Psoas muscle (tissue), 8 donors: Measurements from ENCODE around the gene MEIS1. TPM values are rescaled to one million over a fixed set of nuclear protein-coding genes. Genes with fewer than 3 reads are reported as not detected.

Experiments
- ATAC-seq, 4 donors: fragments of 200-7000 bp; cut with Tn5 transposase; one replicate each; pipeline ENCODE4 v1.9.1; 2020; ENCODE audit warnings: moderate library complexity in 3 of 4, mild to moderate bottlenecking in 2 of 4
- DNase-seq, 2 donors: peaks; one replicate each; pipeline ENCODE4 v3.0.0-alpha.2; 2020
- H3K27ac ChIP-seq: fragments of 200-600 bp; one replicate; pipeline ENCODE4 v1.8.0; 2022
- H3K27me3 ChIP-seq, 3 donors: fragments of 200-600 bp in 1 of 3; one replicate each; pipeline versions ENCODE4 v1.6.1 to v1.8.0; 2013 to 2022; ENCODE audit warnings: low read length in 2 of 3, mild to moderate bottlenecking in 2 of 3, moderate library complexity in 1 of 3; ENCODE audit not compliant: insufficient read depth in 3 of 3
- H3K36me3 ChIP-seq, 2 donors: fragments of 200-600 bp in 1 of 2; one replicate each; pipeline versions ENCODE4 v1.6.1 to v1.8.0; 2013 to 2022; ENCODE audit warnings: low read depth in 1 of 2, mild to moderate bottlenecking in 1 of 2, moderate library complexity in 1 of 2; ENCODE audit not compliant: insufficient read depth in 1 of 2
- H3K4me1 ChIP-seq: fragments of 200-600 bp; one replicate; pipeline ENCODE4 v1.8.0; 2022
- H3K4me3 ChIP-seq: fragments of 200-600 bp; one replicate; pipeline ENCODE4 v1.8.0; 2022; ENCODE audit warnings: mild to moderate bottlenecking
- H3K9me3 ChIP-seq: fragments of 200-600 bp; one replicate; pipeline ENCODE4 v1.8.0; 2022
- CTCF ChIP-seq: fragments of 200-600 bp; IDR thresholded peaks from one replicate; pipeline ENCODE4 v1.8.0; 2022; ENCODE audit warnings: antibody characterized with exemption
- WGBS, 3 donors: extraction: QIAGEN DNeasy Blood & Tissue Kit; methylation state at CpG; one replicate each; pipeline versions ENCODE4 v1.1.6 to v1.1.7; 2013; 5-methylcytosine and 5-hydroxymethylcytosine counted together
- intact Hi-C, 2 donors: fragments of 100-400 bp; cut with DNase I; formaldehyde crosslinking; loops; one replicate each; pipeline versions ENCODE4 v1.11.0 to v1.14.2; 2022
- polyA plus RNA-seq, 3 donors: library from polyadenylated mRNA; stranded (reverse); fragments of 200-250 nt; gene quantifications; one replicate each; pipeline ENCODE4 v1.2.3, GENCODE V29; 2013
- total RNA-seq, 4 donors: library from RNA; stranded (reverse); fragmentation: NEBNext Ultra II Directional in 2 of 4; extraction: Animal tissue kit (Norgen Biotek cat#: 25700) in 2 of 4; gene quantifications; one replicate each; pipeline versions ENCODE4 v1.2.1 to v1.2.4, GENCODE V29; 2021 to 2023
- donor health status: healthy with polysubstance abuse.
- donor health status: DM: no; HTN: no; CAD: no; lungs with moderate emphysema.
- donor health status: Bipolar disorder and iron deficiency.
- donor health status: healthy.
- donor health status: DM: yes; HTN: yes; CAD: no.
- donor health status: DM: no; HTN: no; CAD: no.
- donor health status: DM: no; HTN: no; CAD: no.
- donor health status: DM: yes; HTN: yes; CAD: no.

MEIS1 gene
- total and polyA plus RNA-seq, 7 donors, result 0.77 to 6.8 (median 2.1) TPM

GRCh38 chr2:66452214-66452613 is 17.3 kb downstream of the MEIS1 start:
- Histone ChIP-seq H3K27me3 (no peaks in the 10 kb centered on the region), H3K4me3 (no peak overlapping the region), H3K9me3 (no peaks in the 10 kb centered on the region), H3K36me3 (peaks cover 0 to 3% of the 10 kb centered on the region in 2 donors), H3K27ac (no peak overlapping the region), H3K4me1 (peaks cover 2% of the 10 kb centered on the region)
- no peak for TF ChIP-seq CTCF
- ATAC-seq (no peak), DNase-seq (no peak)
- intact Hi-C loops, result no loop called here

DNA sequence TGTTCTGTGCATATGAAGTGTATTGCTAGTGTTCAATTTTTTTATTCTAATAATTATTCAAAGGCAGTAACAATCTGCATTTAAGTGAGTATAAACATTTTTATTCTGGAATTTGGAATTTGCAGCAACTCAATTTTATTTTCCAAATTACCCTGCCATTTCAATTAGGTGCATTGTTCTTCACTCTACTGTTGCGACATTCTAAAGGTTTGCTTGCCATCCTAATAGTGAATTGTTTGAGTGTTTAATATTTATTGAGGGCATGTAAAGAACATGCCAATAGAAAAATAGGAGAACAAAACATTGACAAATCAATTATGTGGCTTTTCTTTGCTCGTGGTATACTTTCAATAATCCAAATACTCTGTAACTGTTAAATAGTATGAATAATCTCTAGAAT is 18.0 kb downstream of the MEIS1 start:
- whole genome bisulfite sequencing, 3 donors, result 88% methylated on average over 2 of the region's 2 CpGs
- Histone ChIP-seq H3K4me3 (no peak overlapping the region), H3K4me1 (peaks cover 2% of the 10 kb centered on the region), H3K27ac (no peak overlapping the region), H3K9me3 (no peaks in the 10 kb centered on the region), H3K27me3 (no peaks in the 10 kb centered on the region), H3K36me3 (peaks cover 0 to 3% of the 10 kb centered on the region in 2 donors)
- no peak for DNase-seq
- ATAC-seq, result no peak
- intact Hi-C loops, result no loop called here
- TF ChIP-seq CTCF, result no peak

- Histone ChIP-seq H3K36me3 (peaks cover 0 to 3% of the 10 kb centered on the region in 2 donors), H3K9me3 (no peaks in the 10 kb centered on the region), H3K27me3 (no peaks in the 10 kb centered on the region), H3K4me3 (no peak overlapping the region), H3K27ac (no peak overlapping the region), H3K4me1 (peaks cover 2% of the 10 kb centered on the region)
- no peak for TF ChIP-seq CTCF
- intact Hi-C loops, result no loop called here
- ATAC-seq, result no peak
- 92 to 96% (median 92%) methylated on average over 2 of the region's 2 CpGs for WGBS, 3 donors
- no peak for DNase-seq
Measured at GRCh38 chr2:66455490-66455889, 20.6 kb downstream of the MEIS1 start.

GRCh38 chr2:66456183-66457041 is 21.5 kb downstream of the MEIS1 start:
- H3K4me3 ChIP-seq, result no peak overlapping the region
- H3K9me3 ChIP-seq, result no peaks in the 10 kb centered on the region
- H3K27me3 ChIP-seq, result no peaks in the 10 kb centered on the region
- intact Hi-C loops, result no loop called here
- no peak for DNase-seq
- H3K36me3 ChIP-seq, result peaks cover 0 to 3% of the 10 kb centered on the region in 2 donors
- 74 to 82% (median 78%) methylated on average over 7 of the region's 7 CpGs for WGBS, 3 donors
- no peak for TF ChIP-seq CTCF
- ATAC-seq, result no peak
- H3K4me1 ChIP-seq, result peaks cover 2% of the 10 kb centered on the region
- H3K27ac ChIP-seq, result no peak overlapping the region

GRCh38 chr2:66457545-66457944 is 22.6 kb downstream of the MEIS1 start:
- WGBS, 3 donors, result 80 to 86% (median 82%) methylated on average over 6 of the region's 6 CpGs
- peaks cover 2% of the 10 kb centered on the region for H3K4me1 ChIP-seq
- no peak overlapping the region for H3K27ac ChIP-seq
- ATAC-seq, result no peak
- H3K27me3 ChIP-seq, result no peaks in the 10 kb centered on the region
- no peak overlapping the region for H3K4me3 ChIP-seq
- TF ChIP-seq CTCF, result no peak
- DNase-seq, result no peak
- intact Hi-C loops, result no loop called here
- no peaks in the 10 kb centered on the region for H3K9me3 ChIP-seq
- peaks cover 0 to 6% of the 10 kb centered on the region in 2 donors for H3K36me3 ChIP-seq
